IMR-90 (cell line): Measurements from ENCODE around the gene NEAT1. TPM values are rescaled to one million over a fixed set of nuclear protein-coding genes. Genes with fewer than 3 reads are reported as not detected.

ENCODE experiments used
- ATAC-seq: fragments of 200-7000 bp; cut with Tn5 transposase; 2 replicates; pipeline ENCODE4 v1.9.1; 2020; ENCODE audit warnings: low read depth, mild to moderate bottlenecking, moderate library complexity
- BruUV-seq: library from RNA; stranded (reverse); fragments of 400-500 nt; replicated peaks from 2 replicates; lab custom pipeline; 2021; lab: Mats Ljungman, UMichigan
- CTCF ChIA-PET: fragments of 300-600 bp; formaldehyde crosslinking; extraction: SDS; loops from one replicate; lab custom pipeline; 2021; ENCODE audit warnings: antibody characterized with exemption; lab: Yijun Ruan, JAX
- POLR2A ChIA-PET: fragments of 300-600 bp; sonication (Branson Sonifier 250); formaldehyde crosslinking; loops from one replicate; lab custom pipeline; 2022; ENCODE audit warnings: antibody characterized with exemption; ENCODE audit not compliant: unreplicated experiment; lab: Charles Lee
- DNase-seq: peaks from one replicate; pipeline ENCODE4 v3.0.0; 2013
- H2AFZ ChIP-seq: replicated peaks from 2 replicates; pipeline ENCODE3; 2013; ENCODE audit warnings: low read length, mild to moderate bottlenecking; ENCODE audit not compliant: poor library complexity
- H2AK5ac ChIP-seq: 2 replicates; pipeline ENCODE4 v1.6.1; 2013; ENCODE audit warnings: low read depth, low read length, inconsistent platforms
- H2AK9ac ChIP-seq: replicated peaks from 2 replicates; pipeline ENCODE3; 2013; ENCODE audit warnings: mild to moderate bottlenecking, low read depth, low read length, moderate library complexity; ENCODE audit not compliant: poor library complexity
- H2BK120ac ChIP-seq: 2 replicates; pipeline ENCODE4 v1.6.1; 2013; ENCODE audit warnings: low read depth, low read length, inconsistent platforms
- H2BK15ac ChIP-seq: 3 replicates; pipeline ENCODE4 v1.6.1; 2013; ENCODE audit warnings: low read depth, low read length, inconsistent platforms
- H2BK20ac ChIP-seq: 2 replicates; pipeline ENCODE4 v1.6.1; 2013; ENCODE audit warnings: low read depth, mild to moderate bottlenecking, inconsistent platforms, low read length, moderate library complexity
- H2BK5ac ChIP-seq: 2 replicates; pipeline ENCODE4 v1.6.1; 2013; ENCODE audit warnings: mild to moderate bottlenecking, low read depth, low read length, inconsistent platforms; ENCODE audit not compliant: poor library complexity, severe bottlenecking
- H3K14ac ChIP-seq: replicated peaks from 2 replicates; pipeline ENCODE4 v1.6.1; 2013; ENCODE audit warnings: low read depth, low read length, inconsistent platforms
- H3K18ac ChIP-seq: 2 replicates; pipeline ENCODE4 v1.6.1; 2013; ENCODE audit warnings: low read depth, low read length, control low read depth
- H3K23ac ChIP-seq: 2 replicates; pipeline ENCODE4 v1.6.1; 2013; ENCODE audit warnings: low read depth, low read length, inconsistent platforms
- H3K27ac ChIP-seq: 2 replicates; pipeline ENCODE4 v1.5.1; 2013; ENCODE audit warnings: mild to moderate bottlenecking, control low read depth, low read length; ENCODE audit not compliant: insufficient read depth
- H3K27me3 ChIP-seq: 2 replicates; pipeline ENCODE4 v1.6.1; 2013; ENCODE audit warnings: low read length; ENCODE audit not compliant: control insufficient read depth, insufficient read depth
- H3K36me3 ChIP-seq: 2 replicates; pipeline ENCODE4 v1.6.1; 2013; ENCODE audit warnings: low read length, mixed read lengths; ENCODE audit not compliant: control insufficient read depth, insufficient read depth
- H3K4ac ChIP-seq: 2 replicates; pipeline ENCODE4 v1.6.1; 2013; ENCODE audit warnings: low read depth, low read length, inconsistent platforms
- H3K4me1 ChIP-seq: 2 replicates; pipeline ENCODE4 v1.6.1; 2013; ENCODE audit warnings: low read length, mixed read lengths; ENCODE audit not compliant: control insufficient read depth, insufficient read depth
- H3K4me2 ChIP-seq: 2 replicates; pipeline ENCODE4 v1.6.1; 2013; ENCODE audit warnings: low read depth, mild to moderate bottlenecking, control low read depth, low read length, moderate library complexity
- H3K4me3 ChIP-seq: 2 replicates; pipeline ENCODE4 v1.5.1; 2013; ENCODE audit warnings: low read depth, mild to moderate bottlenecking, control low read depth, low read length, moderate library complexity; ENCODE audit not compliant: insufficient read depth
- H3K56ac ChIP-seq: 2 replicates; pipeline ENCODE4 v1.6.1; 2013; ENCODE audit warnings: low read length, inconsistent platforms; ENCODE audit not compliant: insufficient read depth; ENCODE audit errors: extremely low read depth
- H3K79me1 ChIP-seq, 2 experiments: 2 replicates each; pipeline ENCODE4 v1.6.1; 2013; ENCODE audit warnings: low read length in 2 of 2, inconsistent platforms in 1 of 2, low read depth in 1 of 2
- H3K9ac ChIP-seq: 2 replicates; pipeline ENCODE4 v1.6.1; 2013; ENCODE audit warnings: low read depth, low read length, control low read depth
- H3K9me1 ChIP-seq: 2 replicates; pipeline ENCODE4 v1.6.1; 2013; ENCODE audit warnings: low read length, inconsistent platforms; ENCODE audit not compliant: insufficient read depth
- H3K9me3 ChIP-seq: 2 replicates; pipeline ENCODE4 v1.6.1; 2013; ENCODE audit warnings: low read length; ENCODE audit not compliant: control insufficient read depth, insufficient read depth
- H4K20me1 ChIP-seq: 2 replicates; pipeline ENCODE4 v1.6.1; 2013; ENCODE audit warnings: low read length, inconsistent platforms; ENCODE audit not compliant: insufficient read depth
- H4K5ac ChIP-seq: 2 replicates; pipeline ENCODE4 v1.6.1; 2013; ENCODE audit warnings: mild to moderate bottlenecking, low read depth, low read length, control low read depth
- H4K8ac ChIP-seq, 2 experiments: 2 replicates each; pipeline ENCODE4 v1.6.1; 2013; ENCODE audit warnings: low read depth in 2 of 2, low read length in 2 of 2, control low read depth in 1 of 2, inconsistent platforms in 1 of 2
- H4K91ac ChIP-seq: 2 replicates; pipeline ENCODE4 v1.6.1; 2013; ENCODE audit warnings: low read depth, low read length, inconsistent platforms; ENCODE audit not compliant: insufficient read depth
- BHLHE40 ChIP-seq: fragments of 150-350 bp; IDR thresholded peaks from 2 replicates; pipeline ENCODE4 v1.6.1; 2016; ENCODE audit warnings: mild to moderate bottlenecking, low read depth, low read length
- CEBPB ChIP-seq: IDR thresholded peaks from 2 replicates; pipeline ENCODE4 v1.6.1; 2012; ENCODE audit warnings: low read depth, low read length, improper control_type of control experiment
- CTCF ChIP-seq: conservative IDR thresholded peaks from 2 replicates; pipeline ENCODE4 v1.5.1; 2012; ENCODE audit warnings: mild to moderate bottlenecking, low read depth, low read length, improper control_type of control experiment
- ELK1 ChIP-seq: fragments of 150-350 bp; IDR thresholded peaks from 2 replicates; pipeline ENCODE4 v1.6.1; 2016; ENCODE audit warnings: low read depth, mild to moderate bottlenecking, low read length, moderate library complexity, borderline replicate concordance
- FOS ChIP-seq: fragments of 150-350 bp; IDR thresholded peaks from 2 replicates; pipeline ENCODE4 v1.6.1; 2016; ENCODE audit warnings: low read depth, low read length
- MAFK ChIP-seq: IDR thresholded peaks from 2 replicates; pipeline ENCODE4 v1.6.1; 2012; ENCODE audit warnings: low read depth, low read length, improper control_type of control experiment
- MAZ ChIP-seq: IDR thresholded peaks from 2 replicates; pipeline ENCODE4 v1.6.1; 2012; ENCODE audit warnings: low read depth, mild to moderate bottlenecking, low read length, improper control_type of control experiment, moderate library complexity, borderline replicate concordance
- MXI1 ChIP-seq: IDR thresholded peaks from 2 replicates; pipeline ENCODE4 v1.6.1; 2012; ENCODE audit warnings: low read depth, mild to moderate bottlenecking, low read length, moderate library complexity, borderline replicate concordance
- NFE2L2 ChIP-seq: fragments of 150-350 bp; IDR thresholded peaks from 2 replicates; pipeline ENCODE4 v1.6.1; 2016; ENCODE audit warnings: low read depth, mild to moderate bottlenecking, low read length
- POLR2A ChIP-seq: IDR thresholded peaks from 2 replicates; pipeline ENCODE4 v1.6.1; 2012; ENCODE audit warnings: mild to moderate bottlenecking, low read depth, low read length
- RAD21 ChIP-seq: IDR thresholded peaks from 2 replicates; pipeline ENCODE4 v1.6.1; 2012; ENCODE audit warnings: low read length, improper control_type of control experiment
- RCOR1 ChIP-seq: IDR thresholded peaks from 2 replicates; pipeline ENCODE4 v1.6.1; 2012; ENCODE audit warnings: mild to moderate bottlenecking, low read length, improper control_type of control experiment; ENCODE audit not compliant: insufficient replicate concordance
- USF2 ChIP-seq: fragments of 150-350 bp; IDR thresholded peaks from 2 replicates; pipeline ENCODE4 v1.6.1; 2017; ENCODE audit warnings: mild to moderate bottlenecking, antibody characterized with exemption, low read length, low read depth
- WGBS, 2 experiments: methylation state at CpG; one replicate each; pipeline versions ENCODE4 v1.1.5 to v1.1.7; 2013; ENCODE audit warnings: missing lambda C conversion rate in 2 of 2; ENCODE audit not compliant: insufficient read length in 1 of 2; ENCODE audit errors: extremely low coverage in 2 of 2; 5-methylcytosine and 5-hydroxymethylcytosine counted together
- dilution Hi-C: fragments of 300-500 bp; cut with HindIII; formaldehyde crosslinking; loops from one replicate; pipeline ENCODE4 v1.14.3; 2018; ENCODE audit warnings: low sequenced_read_pairs; ENCODE audit not compliant: unreplicated experiment
- in situ Hi-C: fragments of 300-500 bp; cut with MboI; formaldehyde crosslinking; loops from 3 replicates; pipeline ENCODE4 v1.14.3; 2019; ENCODE audit warnings: low sequenced_read_pairs, inconsistent platforms, mixed read lengths
- intact Hi-C: fragments of 100-400 bp; cut with micrococcal nuclease; formaldehyde crosslinking; loops from 2 replicates; pipeline ENCODE4 v1.10.0; 2022
- polyA plus RNA-seq, 3 experiments: library from polyadenylated mRNA; depleted of rRNA; stranded (reverse); fragments of >200 nt; gene quantifications; 2 replicates each; pipeline ENCODE4 v1.2.3, GENCODE V29; 2012; ENCODE audit warnings: low replicate concordance in 1 of 3
- total RNA-seq: library from RNA; depleted of rRNA; stranded (reverse); fragments of >200 nt; gene quantifications from 2 replicates; pipeline ENCODE4 v1.2.3, GENCODE V29; 2012

NEAT1 gene
- total and polyA plus RNA-seq, 2 of the 4 experiments (the other 2 are of a cell fraction): 30.1 to 114 TPM

- Histone ChIP-seq H2AK5ac (peak within 1 kb of the TSS; percentile 95), H3K4me1 (peaks cover 27% of the 10 kb centered on the region)
- ATAC-seq: peak; percentile 84
- TF ChIP-seq POLR2A (peak; percentile 52; the same call in 1 of the 2 replicates), FOS (peak; percentile 99), RCOR1 (no peak), MAFK (peak; percentile 39), CTCF (peak; percentile 88), NFE2L2 (0 out of 2 replicates have a peak, but pooled peaks have one; percentile 25), CEBPB (peak; percentile 39), MXI1 (peak; percentile 66; the same call in 1 of the 2 replicates), RAD21 (peak; percentile 86), USF2 (peak; percentile 1; the same call in 1 of the 2 replicates), BHLHE40 (peak; percentile 83), ELK1 (no peak), MAZ (peak; percentile 99)
Measured at GRCh38 chr11:65382033-65382803, 40.4 kb upstream of the NEAT1 start, which contains the start of gene SLC25A45. SLC25A45 (minus strand) TSS chr11:65382646; CDS start chr11:65381951, 695 bp downstream.

More at GRCh38 chr11:65382033-65382803, 40.4 kb upstream of the NEAT1 start, which contains the start of gene SLC25A45:
- intact Hi-C loops (loop anchor here (1.0 to 5.0 kb wide), 3 partner anchors 39 to 190 kb away; partner anchors contain the start of genes FAM89B and ZNRD2), dilution Hi-C loops (no loop called here), in situ Hi-C loops (no loop called here)
- Histone ChIP-seq H3K9ac (peak within 1 kb of the TSS; percentile 57), H3K79me1 (peaks cover 19 to 58% of the 10 kb centered on the region in 2 experiments), H3K18ac (peak within 1 kb of the TSS; percentile 62), H2AK9ac (peak within 1 kb of the TSS; percentile 96), H3K56ac (peak within 1 kb of the TSS; percentile 81), H2BK120ac (peak within 1 kb of the TSS; percentile 99), H2BK5ac (peak within 1 kb of the TSS; percentile 95), H4K5ac (peak within 1 kb of the TSS; percentile 76), H4K20me1 (peaks cover 6% of the 10 kb centered on the region), H2BK20ac (peak within 1 kb of the TSS; percentile 93), H4K91ac (peak within 1 kb of the TSS; percentile 96), H3K27ac (peak within 1 kb of the TSS; percentile 89), H3K4me2 (peak within 1 kb of the TSS; percentile 86), H3K9me1 (peaks cover 24% of the 10 kb centered on the region), H2AFZ (peak within 1 kb of the TSS; percentile 96), H3K14ac (peak within 1 kb of the TSS; percentile 97), H2BK15ac (peak within 1 kb of the TSS; percentile 87), H3K36me3 (no peaks in the 10 kb centered on the region), H3K9me3 (no peaks in the 10 kb centered on the region), H3K4ac (peak within 1 kb of the TSS; percentile 99), H3K4me3 (peak within 1 kb of the TSS; percentile 21), H3K23ac (peak within 1 kb of the TSS; percentile 95), H4K8ac (peak within 1 kb of the TSS; percentile 79 to 90), H3K27me3 (no peaks in the 10 kb centered on the region)
- TSS peak; percentile 70 for BruUV-seq
- POLR2A ChIA-PET: interaction anchor here (1.5 to 4.7 kb wide), 2 partner anchors 41 to 117 kb away, joined by 4 to 32 read pairs; partner anchors contain the start of genes MALAT1 and NEAT1
- peak; percentile 99 for DNase-seq
- 4% methylated on average over 12 of the region's 27 CpGs; no CpG with 5 or more reads in 1 of the 2 experiments for whole genome bisulfite sequencing, 2 experiments
- CTCF ChIA-PET: interaction anchor here (0.6 to 1.1 kb wide), 2 partner anchors 10 to 90 kb away, joined by 3 read pairs; no protein-coding TSS in a partner anchor
